NT2/D1 (cell line): ENCODE results near the gene LPGAT1.

Experiments used
- YY1 ChIP-seq: IDR thresholded peaks from 2 replicates; pipeline ENCODE4 v1.6.1; 2011; ENCODE audit not compliant: insufficient read length, insufficient read depth
- ZNF274 ChIP-seq: IDR thresholded peaks from 2 replicates; pipeline ENCODE4 v1.6.1; 2011; ENCODE audit warnings: mild to moderate bottlenecking, low read depth, low read length

- no peak for TF ChIP-seq ZNF274
- no peak for TF ChIP-seq YY1
Observed at GRCh38 chr1:211811848-211812247, 18.7 kb downstream of the LPGAT1 start.
